Brain microvascular endothelial cell (primary cell): ENCODE results near the gene MYOC.

Source experiments
- DNase-seq: peaks from one replicate; pipeline ENCODE4 v3.0.0-alpha.2; 2020
- H3K27ac ChIP-seq: fragments of 250-450 bp; sonication (Bioruptor Pico); 2 replicates; pipeline ENCODE4 v1.5.1; 2020; ENCODE audit warnings: mild to moderate bottlenecking, moderate library complexity
- H3K27me3 ChIP-seq: fragments of 250-450 bp; sonication (Bioruptor Pico); replicated peaks from 2 replicates; pipeline ENCODE4 v1.5.1; 2020; ENCODE audit warnings: mild to moderate bottlenecking
- H3K36me3 ChIP-seq: fragments of 250-450 bp; sonication (Bioruptor Pico); replicated peaks from 2 replicates; pipeline ENCODE4 v1.5.1; 2020; ENCODE audit warnings: mild to moderate bottlenecking
- H3K4me3 ChIP-seq: 2 replicates; pipeline ENCODE4 v1.5.1; 2011; ENCODE audit warnings: low read depth, mild to moderate bottlenecking, control low read depth, low read length, moderate library complexity
- CTCF ChIP-seq: IDR thresholded peaks from 2 replicates; pipeline ENCODE4 v1.5.1; 2011; ENCODE audit warnings: low read depth, mild to moderate bottlenecking, moderate library complexity, low read length, control low read depth, inconsistent platforms; ENCODE audit errors: missing control alignments
- in situ Hi-C: cut with HindIII; loops from 2 replicates; pipeline ENCODE4 v1.10.0; 2017; ENCODE audit warnings: low sequenced_read_pairs, low pct_ligation_motif_present

The MYOC gene

GRCh38 chr1:171654201-171654941 is 1.9 kb upstream of the MYOC start:
- Histone ChIP-seq H3K36me3 (no peaks in the 10 kb centered on the region), H3K4me3 (no peak overlapping the region), H3K27me3 (no peaks in the 10 kb centered on the region), H3K27ac (peak overlapping the region; percentile 9)
- peak; percentile 15 for DNase-seq
- TF ChIP-seq CTCF, result no peak
- in situ Hi-C loops, result no loop called here

- no peaks in the 10 kb centered on the region for H3K36me3 ChIP-seq
- in situ Hi-C loops, result no loop called here
- no peak for DNase-seq
- H3K27ac ChIP-seq, result no peak overlapping the region
- no peak overlapping the region for H3K4me3 ChIP-seq
- no peak for TF ChIP-seq CTCF
- H3K27me3 ChIP-seq, result no peaks in the 10 kb centered on the region
Observed at GRCh38 chr1:171653796-171654195, 1.3 kb upstream of the MYOC start.

GRCh38 chr1:171646249-171646560 is 6.3 kb downstream of the MYOC start:
- no peak overlapping the region for H3K4me3 ChIP-seq

GRCh38 chr1:171645553-171646248 is 6.8 kb downstream of the MYOC start:
- TF ChIP-seq CTCF, result no peak
- DNase-seq, result no peak
- Histone ChIP-seq H3K4me3 (no peak overlapping the region), H3K27ac (no peak overlapping the region), H3K27me3 (no peaks in the 10 kb centered on the region), H3K36me3 (no peaks in the 10 kb centered on the region)
- in situ Hi-C loops, result no loop called here

More at GRCh38 chr1:171646249-171646560, 6.3 kb downstream of the MYOC start:
- in situ Hi-C loops, result no loop called here
- DNase-seq, result no peak
- Histone ChIP-seq H3K27me3 (no peaks in the 10 kb centered on the region), H3K36me3 (no peaks in the 10 kb centered on the region), H3K27ac (no peak overlapping the region)
- no peak for TF ChIP-seq CTCF

- no peaks in the 10 kb centered on the region for H3K27me3 ChIP-seq
- no peak overlapping the region for H3K4me3 ChIP-seq
- TF ChIP-seq CTCF, result peak; percentile 94
- no peaks in the 10 kb centered on the region for H3K36me3 ChIP-seq
- peak; percentile 81 for DNase-seq
- in situ Hi-C loops, result no loop called here
- no peak overlapping the region for H3K27ac ChIP-seq
Observed at GRCh38 chr1:171644805-171645483, 7.5 kb downstream of the MYOC start.
